ENCODE data around the gene NAA11.

The NAA11 gene

GRCh38 chr4:79358438-79358837 lies 32.6 kb upstream of the NAA11 start:
- DNase-seq (ENCODE audit: low read depth) = no peak
- TF ChIP-seq CTCF (IDR thresholded peaks at IDR 0.05; ENCODE audit: low read depth, low read length, missing control alignments) = no peak
- in situ Hi-C loops (cut with HindIII; ENCODE audit: low sequenced_read_pairs) = no loop called here
- H3K4me3 ChIP-seq (ENCODE audit: low read depth, low read length) = no peak overlapping the region

- DNase-seq (ENCODE audit: low read depth) = no peak
- no peak for TF ChIP-seq CTCF (IDR thresholded peaks at IDR 0.05; ENCODE audit: low read depth, low read length, missing control alignments)
- no peak overlapping the region for H3K4me3 ChIP-seq (ENCODE audit: low read depth, low read length)
- in situ Hi-C loops (cut with HindIII; ENCODE audit: low sequenced_read_pairs) = no loop called here
These were observed 31.5 kb upstream of the NAA11 start for GRCh38 chr4:79357365-79357764.

GRCh38 chr4:79353075-79353474 lies 27.2 kb upstream of the NAA11 start:
- H3K4me3 ChIP-seq (ENCODE audit: low read depth, low read length) = no peak overlapping the region
- in situ Hi-C loops (cut with HindIII; ENCODE audit: low sequenced_read_pairs) = no loop called here
- DNase-seq (ENCODE audit: low read depth) = no peak
- TF ChIP-seq CTCF (IDR thresholded peaks at IDR 0.05; ENCODE audit: low read depth, low read length, missing control alignments) = no peak

- in situ Hi-C loops (cut with HindIII; ENCODE audit: low sequenced_read_pairs) = no loop called here
- no peak for TF ChIP-seq CTCF (IDR thresholded peaks at IDR 0.05; ENCODE audit: low read depth, low read length, missing control alignments)
- no peak for DNase-seq (ENCODE audit: low read depth)
- no peak overlapping the region for H3K4me3 ChIP-seq (ENCODE audit: low read depth, low read length)
These were observed 22.5 kb upstream of the NAA11 start for GRCh38 chr4:79348405-79348804.

- H3K4me3 ChIP-seq (ENCODE audit: low read depth, low read length) = no peak overlapping the region
- DNase-seq (ENCODE audit: low read depth) = no peak
- in situ Hi-C loops (cut with HindIII; ENCODE audit: low sequenced_read_pairs) = no loop called here
- no peak for TF ChIP-seq CTCF (IDR thresholded peaks at IDR 0.05; ENCODE audit: low read depth, low read length, missing control alignments)
These were observed 16.2 kb upstream of the NAA11 start for GRCh38 chr4:79341893-79342653.

- H3K4me3 ChIP-seq (ENCODE audit: low read depth, low read length) = no peak overlapping the region
- in situ Hi-C loops (cut with HindIII; ENCODE audit: low sequenced_read_pairs) = no loop called here
- no peak for DNase-seq (ENCODE audit: low read depth)
- TF ChIP-seq CTCF (IDR thresholded peaks at IDR 0.05; ENCODE audit: low read depth, low read length, missing control alignments) = no peak
These were observed 14.7 kb upstream of the NAA11 start for GRCh38 chr4:79340568-79340967.

Data from astrocyte of the cerebellum (primary cell).